ENCODE results near the gene BBOX1.

BBOX1 gene

DNA sequence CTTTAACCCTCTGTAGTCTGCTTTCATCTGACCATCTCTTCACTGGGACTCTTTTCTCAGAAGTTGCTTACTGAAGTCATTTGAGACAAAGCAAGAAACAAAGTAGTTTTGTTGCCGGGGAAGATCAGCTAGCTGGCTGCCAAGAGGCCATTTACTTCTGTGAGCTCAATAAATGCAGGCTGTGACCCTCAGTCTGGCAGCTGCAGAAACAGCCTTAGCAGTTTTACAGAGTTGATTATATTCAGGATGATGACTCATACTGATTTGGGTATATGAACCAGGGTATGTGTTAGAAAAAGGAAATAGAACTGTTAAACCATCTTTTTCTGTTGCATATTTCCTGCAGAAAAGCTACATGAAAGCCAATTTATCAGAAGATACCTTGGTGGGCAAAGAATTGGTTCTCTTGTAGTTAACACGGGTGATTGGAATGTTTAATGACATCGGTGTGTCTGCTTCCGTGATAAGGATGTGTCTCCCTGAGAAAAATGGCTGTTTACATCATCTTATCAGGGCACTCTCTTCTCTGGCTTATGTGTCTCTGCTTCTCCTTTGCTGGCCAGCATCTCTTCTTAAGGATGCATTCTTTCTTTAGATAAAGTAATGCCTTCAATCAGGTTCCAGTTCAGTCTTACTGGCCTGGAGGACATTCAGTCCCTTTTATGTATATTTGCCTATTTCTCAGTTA, 28.2 kb upstream of the BBOX1 start:
- no peak overlapping the region for H3K4me3 ChIP-seq (ENCODE audit: low read length)
- no peak for TF ChIP-seq ZNF274 (IDR thresholded peaks at IDR 0.05; ENCODE audit: low read depth, low read length)

DNA sequence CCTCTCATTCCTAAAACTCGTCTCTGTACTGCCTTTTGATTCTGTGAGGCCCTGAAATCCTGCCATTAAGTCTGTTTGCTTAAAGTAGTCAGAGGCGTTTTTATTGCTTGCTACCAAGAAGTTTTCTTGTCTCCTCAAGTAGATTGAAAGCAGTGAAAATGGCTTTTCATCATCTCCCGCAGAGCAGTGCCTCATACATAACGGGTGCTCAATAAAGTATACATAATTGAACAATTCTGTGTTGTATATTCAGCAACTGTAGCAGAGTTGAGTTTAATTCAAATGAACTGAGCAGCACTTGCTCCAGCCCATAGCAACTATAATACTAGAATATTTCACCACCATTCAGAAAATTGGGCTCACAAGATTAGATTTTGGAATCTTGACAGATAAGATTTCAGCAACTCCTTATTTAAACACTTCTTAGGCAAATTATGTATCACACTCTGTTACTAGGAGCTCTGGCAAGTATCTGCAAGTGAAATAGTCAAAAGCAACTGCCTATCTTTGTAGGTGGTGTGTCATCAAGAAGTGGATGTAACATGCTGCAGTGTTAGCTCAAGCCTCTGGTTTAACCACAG, 26.7 kb upstream of the BBOX1 start:
- TF ChIP-seq ZNF274 (IDR thresholded peaks at IDR 0.05; ENCODE audit: low read depth, low read length), result no peak
- no peak overlapping the region for H3K4me3 ChIP-seq (ENCODE audit: low read length)

DNA sequence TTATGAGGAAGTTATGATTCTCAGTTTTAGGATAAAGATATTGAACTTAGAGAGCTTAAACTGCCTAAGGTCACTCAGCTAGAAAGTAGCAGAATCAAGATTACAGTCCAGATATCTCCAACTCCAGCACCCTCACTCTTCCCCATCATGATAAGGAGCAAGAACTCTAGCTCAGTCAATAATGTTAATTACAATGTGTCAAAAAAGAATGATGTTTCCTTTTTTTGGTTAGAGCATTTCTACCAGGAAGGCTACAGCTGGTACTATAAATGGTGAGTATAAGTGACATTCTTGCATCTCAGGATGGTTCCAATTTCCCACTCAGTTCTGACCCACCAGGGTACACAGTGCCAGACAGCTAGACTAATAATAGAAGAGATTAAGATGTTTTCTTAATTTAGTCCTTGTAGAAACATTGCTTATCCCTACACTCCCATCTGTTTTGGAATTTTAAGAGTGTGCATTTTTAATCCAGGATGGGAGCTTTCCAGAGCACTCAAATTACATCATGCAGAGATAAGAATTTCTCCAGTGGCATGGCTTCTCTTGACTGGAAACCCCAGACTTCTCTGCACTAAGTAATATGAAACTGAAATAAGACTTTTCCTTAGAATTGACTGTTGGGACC, 21.6 kb upstream of the BBOX1 start:
- no peak overlapping the region for H3K4me3 ChIP-seq (ENCODE audit: low read length)
- no peak for TF ChIP-seq ZNF274 (IDR thresholded peaks at IDR 0.05; ENCODE audit: low read depth, low read length)

DNA sequence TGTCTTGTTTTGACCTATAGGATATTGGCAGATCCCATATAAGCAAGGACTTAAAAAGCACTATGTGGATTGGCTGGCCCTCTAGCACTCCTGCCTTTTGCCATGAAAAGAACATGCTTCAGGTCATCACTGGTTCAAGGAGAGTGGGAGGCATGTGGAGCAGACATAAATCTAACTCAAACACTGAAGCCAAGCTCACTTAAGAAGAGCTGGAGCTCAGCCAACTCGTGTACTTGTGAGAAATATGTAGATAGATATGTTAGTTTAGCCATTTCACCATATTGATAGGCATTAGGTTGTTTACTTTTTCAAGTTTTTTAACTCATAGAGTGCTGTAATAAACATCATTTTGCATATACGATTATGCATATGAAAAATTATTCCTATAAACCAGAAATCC, 19.9 kb upstream of the BBOX1 start:
- TF ChIP-seq ZNF274 (IDR thresholded peaks at IDR 0.05; ENCODE audit: low read depth, low read length), result no peak
- H3K4me3 ChIP-seq (ENCODE audit: low read length), result no peak overlapping the region

DNA sequence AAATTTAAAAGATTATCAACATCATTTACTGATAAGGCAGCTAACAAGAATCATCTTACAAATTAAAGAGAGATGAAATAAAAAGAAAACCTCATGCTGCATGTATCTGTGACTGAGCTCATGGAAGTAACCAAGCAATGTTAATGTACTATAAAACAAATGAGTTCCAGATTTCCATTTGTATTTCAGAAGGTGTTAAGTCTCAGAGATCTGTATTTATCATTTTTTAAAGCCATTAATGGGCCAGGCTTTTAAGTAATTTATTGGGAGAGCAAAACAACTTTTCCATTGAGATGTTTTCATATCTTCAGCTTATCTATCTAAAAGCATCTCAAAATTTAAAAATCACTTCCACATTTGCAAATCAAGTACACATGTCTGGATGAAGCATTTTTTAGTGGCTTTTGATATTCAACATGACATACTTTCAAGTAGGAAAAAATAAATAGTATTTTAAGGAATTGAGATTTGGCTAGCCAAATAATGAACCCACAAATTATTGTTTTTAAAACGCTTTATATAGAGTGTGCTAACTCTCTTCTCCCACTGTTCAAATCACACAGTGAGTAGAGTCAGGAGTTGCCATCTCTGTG, 17.9 kb upstream of the BBOX1 start:
- no peak for TF ChIP-seq ZNF274 (IDR thresholded peaks at IDR 0.05; ENCODE audit: low read depth, low read length)
- H3K4me3 ChIP-seq (ENCODE audit: low read length), result no peak overlapping the region

DNA sequence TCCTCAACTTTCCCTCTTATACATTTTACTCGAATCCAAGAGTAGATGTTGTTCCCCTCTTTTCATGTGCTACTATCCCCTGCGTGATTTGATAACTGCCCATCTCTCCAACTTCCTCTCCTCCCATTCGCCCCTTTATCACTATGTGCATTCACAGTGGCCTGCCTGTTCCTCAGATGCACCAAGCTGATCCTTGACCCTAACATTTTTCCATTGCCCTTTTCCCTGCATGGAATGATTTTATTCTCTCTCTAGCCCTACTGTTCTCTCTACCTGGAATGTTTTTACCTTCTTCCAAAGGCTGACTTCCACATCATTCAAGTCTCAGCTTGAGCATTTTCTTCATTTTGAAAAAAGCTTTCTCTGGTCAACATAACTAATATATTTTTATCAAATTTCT, 15.8 kb upstream of the BBOX1 start:
- H3K4me3 ChIP-seq (ENCODE audit: low read length), result no peak overlapping the region
- no peak for TF ChIP-seq ZNF274 (IDR thresholded peaks at IDR 0.05; ENCODE audit: low read depth, low read length)

DNA sequence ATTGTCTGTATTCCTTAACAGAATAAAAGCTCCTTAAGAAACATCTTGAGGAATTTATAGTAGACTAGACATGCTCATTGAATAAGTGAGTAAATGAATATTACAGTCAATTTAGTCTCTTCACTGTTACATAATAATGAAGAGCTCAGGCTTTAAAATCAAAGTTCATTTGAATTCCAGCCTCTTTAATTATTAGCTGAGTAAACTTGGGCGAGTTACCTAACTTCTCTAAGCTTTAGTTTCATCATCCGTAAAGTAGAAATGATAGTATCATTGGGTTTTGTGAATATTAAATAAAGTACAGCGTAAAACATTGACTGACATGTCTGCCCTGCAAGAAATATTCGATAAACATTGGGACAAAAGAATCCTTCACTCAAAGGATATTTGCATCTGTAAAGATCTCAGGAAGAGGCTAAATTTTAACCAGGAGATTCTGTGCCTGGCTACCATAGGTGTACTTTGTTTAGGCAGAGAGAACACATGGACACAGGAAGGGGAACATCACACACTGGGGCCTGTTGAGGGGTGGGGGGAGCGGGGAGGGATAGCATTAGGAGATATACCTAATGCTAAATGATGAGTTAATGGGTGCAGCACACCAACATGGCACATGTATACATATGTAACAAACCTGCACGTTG, 15.2 kb upstream of the BBOX1 start:
- no peak for TF ChIP-seq ZNF274 (IDR thresholded peaks at IDR 0.05; ENCODE audit: low read depth, low read length)
- no peak overlapping the region for H3K4me3 ChIP-seq (ENCODE audit: low read length)

DNA sequence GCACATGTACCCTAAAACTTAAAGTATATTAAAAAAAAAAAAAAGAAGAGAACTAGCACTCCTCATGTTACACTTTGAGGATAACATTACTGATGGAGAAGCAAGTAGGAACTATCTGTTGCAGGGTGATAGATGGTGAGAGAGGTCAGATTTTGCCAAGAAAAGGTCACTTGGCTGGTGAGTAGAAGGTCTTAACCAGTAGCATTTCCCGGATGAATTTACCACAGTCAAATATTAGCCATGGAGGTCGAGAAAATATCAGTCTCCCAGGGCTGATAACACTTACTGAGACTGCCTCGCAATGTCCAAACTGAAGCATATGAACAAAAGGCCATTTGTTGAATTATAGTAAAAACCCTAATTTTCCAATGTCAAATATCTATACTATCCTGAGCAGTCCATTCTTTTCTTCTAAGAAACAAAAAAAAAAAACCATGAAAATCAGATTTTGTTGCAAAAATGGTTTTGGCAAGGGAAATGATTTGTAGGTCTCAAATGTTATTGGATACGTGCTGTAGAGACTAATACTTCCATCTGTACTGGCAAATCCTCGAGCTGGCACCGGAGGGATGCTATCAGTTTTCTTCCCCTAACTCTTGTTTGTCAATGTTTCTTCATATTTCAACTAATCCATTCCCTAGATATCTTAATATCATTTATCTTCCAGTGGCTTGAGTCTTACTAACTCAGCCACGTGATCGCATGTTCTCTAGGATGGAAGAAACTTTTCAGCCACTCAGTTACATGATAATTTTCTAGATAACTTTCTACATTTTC, 14.5 kb upstream of the BBOX1 start:
- no peak for TF ChIP-seq ZNF274 (IDR thresholded peaks at IDR 0.05; ENCODE audit: low read depth, low read length)
- no peak overlapping the region for H3K4me3 ChIP-seq (ENCODE audit: low read length)

DNA sequence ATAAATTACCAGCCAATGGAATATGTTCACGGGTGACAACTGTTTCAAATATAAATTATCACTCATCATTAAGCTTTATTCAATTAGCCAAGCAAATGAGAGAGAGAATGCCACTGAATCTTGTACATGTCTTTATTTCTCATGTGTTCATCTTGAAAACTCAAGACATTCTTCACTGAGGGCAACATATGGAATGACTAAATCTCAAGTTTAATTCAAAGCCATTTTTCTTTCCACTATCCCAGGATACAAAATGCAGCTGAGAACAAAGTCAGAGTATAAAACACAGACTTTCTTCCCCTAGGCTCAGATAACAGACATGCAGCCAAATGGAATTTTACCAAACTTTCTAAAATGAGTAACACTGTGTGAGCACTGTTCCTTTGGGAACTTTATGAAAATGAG, 12.1 kb upstream of the BBOX1 start:
- H3K4me3 ChIP-seq (ENCODE audit: low read length), result no peak overlapping the region
- no peak for TF ChIP-seq ZNF274 (IDR thresholded peaks at IDR 0.05; ENCODE audit: low read depth, low read length)

DNA sequence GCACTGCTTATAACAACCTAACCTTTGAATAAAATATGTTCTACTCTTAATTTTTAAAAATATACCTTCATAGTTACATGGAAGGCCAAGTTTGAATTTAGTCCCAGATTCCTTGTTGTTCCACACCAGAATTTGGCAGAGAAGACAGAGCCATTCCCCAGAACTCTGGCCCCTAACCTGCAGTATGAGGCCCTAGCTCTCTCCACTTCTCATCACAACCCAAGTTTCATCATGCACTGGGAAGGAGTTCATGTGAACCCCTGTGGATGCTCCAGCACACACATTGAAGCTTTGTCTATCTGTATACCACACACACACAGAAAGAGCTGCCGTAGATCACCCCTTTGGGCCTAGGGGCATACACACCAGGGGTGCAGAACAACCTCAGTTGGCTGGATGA, 10.6 kb upstream of the BBOX1 start:
- H3K4me3 ChIP-seq (ENCODE audit: low read length), result no peak overlapping the region
- no peak for TF ChIP-seq ZNF274 (IDR thresholded peaks at IDR 0.05; ENCODE audit: low read depth, low read length)

DNA sequence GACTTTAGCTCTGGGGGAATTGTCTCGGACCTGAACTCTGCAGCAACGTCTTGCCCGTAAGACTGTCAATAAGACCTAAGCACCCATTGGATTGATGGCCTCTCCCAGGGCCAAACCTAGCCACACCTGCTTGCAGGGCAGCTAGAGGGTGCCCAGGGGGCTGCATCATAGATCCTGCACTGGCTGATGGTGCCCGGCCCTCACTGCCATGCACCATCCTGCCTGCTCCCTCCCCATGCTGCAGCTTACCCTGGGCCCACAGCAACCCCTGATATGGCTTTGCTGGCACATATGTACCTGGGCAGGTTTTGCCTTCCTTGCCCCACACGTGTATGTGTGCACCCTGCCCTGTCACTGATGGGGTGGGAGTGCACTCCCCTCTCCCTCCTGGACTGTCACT, 8.9 kb upstream of the BBOX1 start:
- H3K4me3 ChIP-seq (ENCODE audit: low read length), result no peak overlapping the region
- TF ChIP-seq ZNF274 (IDR thresholded peaks at IDR 0.05; ENCODE audit: low read depth, low read length), result no peak

DNA sequence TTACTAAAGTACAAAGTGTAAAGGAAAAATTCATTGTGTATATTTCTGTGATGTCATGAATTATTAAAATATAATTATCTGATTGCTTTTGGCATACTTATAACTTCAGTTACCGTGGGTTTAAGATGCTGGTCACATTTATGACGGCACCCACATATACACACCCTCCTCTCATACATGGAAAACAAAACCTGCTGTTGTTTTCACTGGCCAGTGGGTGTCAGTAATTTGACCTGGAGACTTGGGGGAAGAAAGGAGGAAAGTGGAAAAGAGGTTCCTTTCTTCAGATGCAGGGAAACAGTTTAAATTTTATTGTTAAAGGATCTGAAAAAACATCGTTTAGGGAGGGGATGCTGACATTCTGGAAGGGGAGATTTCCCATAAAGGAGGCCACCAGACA, 742 bp upstream of the BBOX1 start:
- H3K4me3 ChIP-seq (ENCODE audit: low read length), result no peak overlapping the region

DNA sequence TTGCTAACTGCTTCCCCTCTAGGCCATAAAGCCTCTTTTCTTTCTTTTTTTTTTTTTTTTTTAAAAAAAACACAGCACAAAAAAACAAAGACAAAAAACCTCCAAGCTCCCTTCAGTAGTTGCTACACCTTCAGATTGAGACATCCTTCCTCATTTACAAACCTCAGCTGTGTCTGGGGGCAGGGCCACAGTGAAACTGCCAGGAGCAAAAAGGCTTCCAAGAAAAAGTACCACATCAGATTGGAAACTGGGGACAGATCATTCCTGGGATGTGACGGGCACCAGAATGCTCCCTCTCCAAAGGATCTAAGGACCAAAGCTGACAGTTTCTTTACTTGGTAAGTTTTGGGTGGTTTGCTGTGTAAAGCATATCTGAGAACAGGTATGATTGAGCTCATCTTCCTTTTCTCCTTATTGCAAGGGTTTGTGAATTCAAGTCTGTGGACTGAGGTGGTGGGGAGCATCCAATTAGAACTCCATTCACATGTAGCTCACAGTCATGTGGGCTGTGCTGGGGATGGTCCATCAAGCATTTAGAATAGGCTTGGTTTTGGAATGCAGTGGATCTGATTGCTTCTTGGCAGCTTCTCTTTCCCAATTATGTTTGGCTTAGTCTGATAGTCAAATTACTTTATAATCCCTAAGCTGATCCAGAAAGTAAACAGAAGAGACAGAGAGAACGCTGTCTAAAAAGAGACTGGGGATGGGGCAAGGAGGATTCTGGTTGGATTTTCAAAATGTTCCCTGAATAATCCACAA, 705 bp downstream of the BBOX1 start:
- TF ChIP-seq ZNF274 (IDR thresholded peaks at IDR 0.05; ENCODE audit: low read depth, low read length), result no peak
- no peak overlapping the region for H3K4me3 ChIP-seq (ENCODE audit: low read length)

More for the DNA sequence above, 742 bp upstream of the BBOX1 start:
- TF ChIP-seq ZNF274 (IDR thresholded peaks at IDR 0.05; ENCODE audit: low read depth, low read length), result no peak

All from GM08714 (cell line).